ENCODE results near the gene NBEAL2. TPM values are rescaled to one million over a fixed set of nuclear protein-coding genes. Genes with fewer than 3 reads are reported as not detected.

Gene NBEAL2
- total and polyA plus RNA-seq, 10 of the 15 experiments (the other 5 are each of a cell fraction or from before 2014, with no cell fraction given): 0.07 to 127 (median 29.4) TPM

DNA sequence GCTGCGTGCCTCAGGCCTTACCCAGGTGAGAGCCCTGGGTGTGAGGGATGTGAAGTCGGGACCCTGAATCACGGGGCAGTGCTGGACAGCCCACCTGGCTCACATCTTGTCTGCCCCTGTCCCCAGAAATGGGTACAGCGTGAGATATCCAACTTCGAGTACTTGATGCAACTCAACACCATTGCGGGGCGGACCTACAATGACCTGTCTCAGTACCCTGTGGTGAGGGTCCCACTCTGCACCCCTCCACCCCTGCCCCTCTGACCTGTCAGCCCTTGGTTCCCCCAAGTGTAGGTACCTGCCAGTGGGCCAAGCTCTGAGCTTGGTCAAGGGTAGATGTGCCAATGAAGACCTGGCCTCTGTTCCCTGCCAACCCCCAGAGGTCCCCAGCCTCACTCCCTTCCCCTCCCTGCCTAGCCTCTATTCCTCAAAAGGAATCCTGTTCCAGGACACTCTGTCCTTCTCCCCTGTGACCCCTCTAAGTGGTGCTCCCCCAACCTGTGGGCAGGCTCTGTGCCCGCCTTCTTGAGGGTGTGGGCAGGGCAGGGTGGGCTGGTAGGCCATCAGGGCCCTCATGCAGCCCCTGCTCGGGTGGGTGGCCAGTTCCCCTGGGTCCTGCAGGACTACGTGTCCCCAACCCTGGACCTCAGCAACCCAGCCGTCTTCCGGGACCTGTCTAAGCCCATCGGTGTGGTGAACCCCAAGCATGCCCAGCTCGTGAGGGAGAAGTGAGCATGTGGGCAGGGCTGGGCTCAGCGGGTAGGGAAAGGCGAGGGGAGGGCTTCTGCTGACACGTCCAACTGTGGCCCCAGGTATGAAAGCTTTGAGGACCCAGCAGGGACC, 25.1 kb downstream of the NBEAL2 start:
- SMC1A ChIA-PET (ENCODE audit: uncharacterized antibody, unreplicated experiment): interaction anchor here (0.6 kb wide), 1 partner anchor 217 kb away, joined by 3 read pairs; no protein-coding TSS in a partner anchor
- H3K4me2 ChIP-seq (ENCODE audit: control insufficient read depth, insufficient read depth): no peak overlapping the region
- DNase-seq (ENCODE audit: low read depth, low spot score) (no peak), FAIRE-seq (no peak), ATAC-seq (no peak)
- H2AFZ ChIP-seq (ENCODE audit: control insufficient read depth, low read depth, low read length): no peak overlapping the region
- H3K9ac ChIP-seq (ENCODE audit: control insufficient read depth, insufficient read depth, low read length): no peak overlapping the region
- 95% methylated on average over 17 of the region's 17 CpGs for WGBS (ENCODE audit: insufficient coverage, insufficient replicate concordance, low lambda C conversion rate, missing lambda C conversion rate)
- intact Hi-C loops (cut with micrococcal nuclease; ENCODE audit: unreplicated experiment) (no loop called here), in situ Hi-C loops (cut with MboI) (no loop called here)
- POLR2A ChIA-PET: no interaction called here
- no peak overlapping the region for H3K27ac ChIP-seq (ENCODE audit: control insufficient read depth, insufficient read depth)
- H3K36me3 ChIP-seq (ENCODE audit: control insufficient read depth in 2 of 2, insufficient read depth in 2 of 2, low read length in 1 of 2): peaks cover 23 to 54% of the 10 kb centered on the region in 2 experiments; a peak in 3 of 4 replicates
- H3K4me1 ChIP-seq (ENCODE audit: control insufficient read depth, insufficient read depth, low read length): no peaks in the 10 kb centered on the region
- TF ChIP-seq SRF (IDR thresholded peaks at IDR 0.05; ENCODE audit: low read depth in 2 of 2, low read length in 2 of 2): peak in 1 of 2 experiments; percentile 6; a peak in 1 of 4 replicates
- no peak for TF ChIP-seq CEBPZ (IDR thresholded peaks at IDR 0.05; ENCODE audit: low read depth, low read length)
- no peak for TF ChIP-seq PBX3 (IDR thresholded peaks at IDR 0.05; ENCODE audit: insufficient replicate concordance, low read depth, low read length)
- no peak overlapping the region for H3K4me3 ChIP-seq
- BruUV-seq (replicated peaks): no TSS peak
- CTCF ChIA-PET: no interaction called here
- RAD21 ChIA-PET (ENCODE audit: unreplicated experiment): no interaction called here
- H3K9me3 ChIP-seq (replicated peaks; ENCODE audit: control insufficient read depth, insufficient read depth, low read length): no peaks in the 10 kb centered on the region
- no peaks in the 10 kb centered on the region for H3K27me3 ChIP-seq (replicated peaks in 1 of 2; ENCODE audit: control insufficient read depth in 2 of 2, insufficient read depth in 2 of 2, low read length in 1 of 2)
- H3K79me2 ChIP-seq (ENCODE audit: control insufficient read depth, insufficient read depth, low read length): no peaks in the 10 kb centered on the region
- H4K20me1 ChIP-seq (ENCODE audit: control insufficient read depth, insufficient read depth): no peaks in the 10 kb centered on the region

Measured in GM12878 (cell line).